ENCODE results near the gene ARHGAP6. TPM values are rescaled to one million over a fixed set of nuclear protein-coding genes. Genes with fewer than 3 reads are reported as not detected.

Gene ARHGAP6
- total and polyA plus RNA-seq, 9 of the 15 experiments (the other 6 are each of a cell fraction or from before 2014, with no cell fraction given): 12.5 to 63.6 (median 41.8) TPM

GRCh38 chrX:11341274-11342201 lies 324.2 kb downstream of the ARHGAP6 start (continued):
- no peak for TF ChIP-seq ZC3H4 (CRISPR knock-in tag; IDR thresholded peaks at IDR 0.05; ENCODE audit: borderline replicate concordance)
- TF ChIP-seq CXXC5 (CRISPR knock-in tag; IDR thresholded peaks at IDR 0.05): 0 out of 2 replicates have a peak, but pooled peaks have one; percentile 10
- TF ChIP-seq ZZZ3 (IDR thresholded peaks at IDR 0.05): no peak
- no peak for TF ChIP-seq JUNB (CRISPR knock-in tag; conservative IDR thresholded peaks at IDR 0.05)
- TF ChIP-seq ZFP36 (IDR thresholded peaks at IDR 0.05; ENCODE audit: low read depth, low read length, partially characterized antibody): no peak
- TF ChIP-seq ZNF41 (CRISPR knock-in tag; conservative IDR thresholded peaks at IDR 0.05): no peak
- no peak for TF ChIP-seq PURB (CRISPR knock-in tag; IDR thresholded peaks at IDR 0.05; ENCODE audit: low read depth)
- no peak for TF ChIP-seq CEBPZ (IDR thresholded peaks at IDR 0.05; ENCODE audit: borderline replicate concordance, low read depth, low read length)
- TF ChIP-seq SNAPC5 (CRISPR knock-in tag; IDR thresholded peaks at IDR 0.05): no peak
- TF ChIP-seq CTBP1 (IDR thresholded peaks at IDR 0.05; ENCODE audit: borderline replicate concordance): peak; percentile 54
- peak; percentile 90 for TF ChIP-seq DPF2 (IDR thresholded peaks at IDR 0.05)
- no peak for TF ChIP-seq ZBTB43 (CRISPR knock-in tag; IDR thresholded peaks at IDR 0.05)
- TF ChIP-seq ATF1 (CRISPR knock-in tag; IDR thresholded peaks at IDR 0.05): no peak
- TF ChIP-seq ATF1 (tag; IDR thresholded peaks at IDR 0.05): peak; percentile 57
- TF ChIP-seq ZNF395 (CRISPR knock-in tag; IDR thresholded peaks at IDR 0.05): no peak; the same call in 1 of the 2 replicates
- no peak for TF ChIP-seq FIP1L1 (IDR thresholded peaks at IDR 0.05; ENCODE audit: low read depth, low read length, poor library complexity, severe bottlenecking)
- TF ChIP-seq ZNF766 (CRISPR knock-in tag; conservative IDR thresholded peaks at IDR 0.05): no peak
- TF ChIP-seq SNRNP70 (optimal IDR thresholded peaks at IDR 0.05; ENCODE audit: low read depth, low read length): no peak
- no peak for TF ChIP-seq BRCA1 (IDR thresholded peaks at IDR 0.05)
- TF ChIP-seq BRCA1 (CRISPR knock-in tag; IDR thresholded peaks at IDR 0.05): no peak
- no peak for TF ChIP-seq OTX1 (CRISPR knock-in tag; IDR thresholded peaks at IDR 0.05)
- TF ChIP-seq CCAR2 (IDR thresholded peaks at IDR 0.05; ENCODE audit: low read depth, low read length): no peak
- TF ChIP-seq SMAD4 (CRISPR knock-in tag; conservative IDR thresholded peaks at IDR 0.05): no peak
- no peak for TF ChIP-seq TRIM28 (IDR thresholded peaks at IDR 0.05)
